ENCODE data around the gene C1orf141.

DNA sequence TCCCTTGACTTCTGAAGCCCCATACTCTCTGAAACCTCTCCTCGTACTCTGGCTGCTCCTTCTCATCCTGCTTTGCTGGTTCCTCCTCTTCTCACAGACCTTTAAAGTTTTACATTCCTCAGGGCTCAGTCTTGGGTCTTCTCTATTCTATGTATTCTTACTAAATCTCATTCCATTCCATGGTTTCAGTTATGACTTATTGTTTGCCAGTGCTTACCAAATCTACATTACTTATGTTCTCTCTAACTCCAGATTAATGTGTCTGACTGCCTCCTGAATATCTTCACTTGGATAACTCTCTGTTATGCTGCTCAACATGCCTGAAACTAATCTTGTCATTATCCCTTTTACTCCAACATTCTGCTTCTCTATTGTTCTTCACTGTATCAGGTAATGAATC is 75.4 kb downstream of the C1orf141 start:
- TF ChIP-seq L3MBTL2 (conservative IDR thresholded peaks at IDR 0.05) (no peak), SUZ12 (IDR thresholded peaks at IDR 0.05) (no peak), SP1 (IDR thresholded peaks at IDR 0.05) (no peak), FOXK2 (IDR thresholded peaks at IDR 0.05) (no peak), FOXA1 (IDR thresholded peaks at IDR 0.05) (no peak), FOXM1 (IDR thresholded peaks at IDR 0.05; ENCODE audit: borderline replicate concordance) (no peak)
